GM23338 (cell line): Measurements from ENCODE around the gene KRTAP5-1. TPM values are rescaled to one million over a fixed set of nuclear protein-coding genes. Genes with fewer than 3 reads are reported as not detected.

ENCODE experiments used
- ATAC-seq: fragments of 200-7000 bp; cut with Tn5 transposase; 3 replicates; pipeline ENCODE4 v1.9.1; 2020
- DNase-seq: peaks from one replicate; pipeline ENCODE4 v3.0.0-alpha.2; 2015; ENCODE audit warnings: low spot score
- H2AFZ ChIP-seq: fragments of 200-600 bp; sonication (generic); 2 replicates; pipeline ENCODE4 v1.8.0; 2016; ENCODE audit warnings: antibody characterized with exemption, mild to moderate bottlenecking, moderate library complexity
- H3F3A ChIP-seq: fragments of 200-600 bp; sonication (generic); replicated peaks from 2 replicates; pipeline ENCODE4 v1.8.0; 2017; ENCODE audit warnings: antibody characterized with exemption, mixed run types, low read depth
- H3K27ac ChIP-seq: fragments of 200-600 bp; sonication (generic); 2 replicates; pipeline ENCODE4 v1.6.1; 2016; ENCODE audit warnings: low read depth
- H3K27me3 ChIP-seq: fragments of 200-600 bp; sonication (generic); 2 replicates; pipeline ENCODE4 v1.8.0; 2016; ENCODE audit warnings: mild to moderate bottlenecking, mixed run types, moderate library complexity; ENCODE audit not compliant: insufficient read depth
- H3K36me3 ChIP-seq: fragments of 200-600 bp; sonication (generic); 2 replicates; pipeline ENCODE4 v1.8.0; 2016; ENCODE audit warnings: mild to moderate bottlenecking; ENCODE audit not compliant: insufficient read depth
- H3K4me1 ChIP-seq: fragments of 200-600 bp; sonication (generic); 2 replicates; pipeline ENCODE4 v1.8.0; 2016; ENCODE audit warnings: mild to moderate bottlenecking, moderate library complexity; ENCODE audit not compliant: insufficient read depth
- H3K4me2 ChIP-seq: fragments of 200-600 bp; sonication (generic); 2 replicates; pipeline ENCODE4 v1.7.1; 2017; ENCODE audit warnings: mixed run types
- H3K4me3 ChIP-seq: fragments of 200-600 bp; sonication (generic); 2 replicates; pipeline ENCODE4 v1.6.1; 2016; ENCODE audit warnings: mixed run types
- H3K79me2 ChIP-seq: fragments of 200-600 bp; sonication (generic); replicated peaks from 2 replicates; pipeline ENCODE4 v1.8.0; 2017; ENCODE audit warnings: mild to moderate bottlenecking; ENCODE audit not compliant: insufficient read depth
- H3K9me2 ChIP-seq: fragments of 200-600 bp; sonication (generic); 2 replicates; pipeline ENCODE4 v1.8.0; 2017; ENCODE audit not compliant: insufficient read depth
- H4K20me1 ChIP-seq: fragments of 200-600 bp; sonication (generic); replicated peaks from 2 replicates; pipeline ENCODE4 v1.8.0; 2017; ENCODE audit warnings: mild to moderate bottlenecking; ENCODE audit not compliant: insufficient read depth
- H3K27ac Mint-ChIP-seq: 2 replicates; pipeline ENCODE4 v1.8.0; 2020; ENCODE audit warnings: inconsistent platforms, mild to moderate bottlenecking, moderate library complexity, mixed read lengths
- H3K27me3 Mint-ChIP-seq: 3 replicates; pipeline ENCODE4 v1.8.0; 2022; ENCODE audit warnings: low read depth, mild to moderate bottlenecking, moderate library complexity, mixed read lengths, inconsistent platforms; ENCODE audit not compliant: insufficient read depth, poor library complexity
- H3K36me3 Mint-ChIP-seq: 3 replicates; pipeline ENCODE4 v1.8.0; 2021; ENCODE audit warnings: low read depth, mild to moderate bottlenecking, inconsistent platforms, moderate library complexity, mixed read lengths
- H3K4me1 Mint-ChIP-seq: 3 replicates; pipeline ENCODE4 v1.8.0; 2020; ENCODE audit warnings: mild to moderate bottlenecking, inconsistent platforms, mixed read lengths
- H3K4me3 Mint-ChIP-seq: 3 replicates; pipeline ENCODE4 v1.8.0; 2021; ENCODE audit warnings: moderate library complexity, mild to moderate bottlenecking, inconsistent platforms, mixed read lengths
- H3K9me3 Mint-ChIP-seq: 3 replicates; pipeline ENCODE4 v1.8.0; 2020; ENCODE audit warnings: moderate library complexity, mild to moderate bottlenecking, inconsistent platforms, mixed read lengths
- CREB1 ChIP-seq: fragments of 250-450 bp; sonication (Bioruptor Pico); IDR thresholded peaks from 2 replicates; pipeline ENCODE4 v1.5.0; 2020; ENCODE audit warnings: low read depth, mild to moderate bottlenecking, moderate library complexity
- EZH2 ChIP-seq: fragments of 200-600 bp; sonication (generic); IDR thresholded peaks from one replicate; pipeline ENCODE4 v1.8.0; 2017; ENCODE audit warnings: antibody characterized with exemption, mild to moderate bottlenecking, low read depth; ENCODE audit not compliant: unreplicated experiment
- EZH2phosphoT487 ChIP-seq: fragments of 200-600 bp; sonication (generic); IDR thresholded peaks from one replicate; pipeline ENCODE4 v1.8.1; 2018; ENCODE audit warnings: antibody characterized with exemption; ENCODE audit not compliant: unreplicated experiment
- STAT1 ChIP-seq: IDR thresholded peaks from one replicate; pipeline ENCODE4 v1.6.1; 2016; ENCODE audit warnings: antibody characterized with exemption; ENCODE audit not compliant: unreplicated experiment
- ZNF114 ChIP-seq: fragments of 250-450 bp; sonication (Bioruptor Pico); IDR thresholded peaks from 2 replicates; pipeline ENCODE4 v1.5.0; 2020; ENCODE audit warnings: mild to moderate bottlenecking, moderate library complexity
- ZNF331 ChIP-seq: fragments of 250-450 bp; sonication (Bioruptor Pico); IDR thresholded peaks from 2 replicates; pipeline ENCODE4 v1.5.0; 2020; ENCODE audit warnings: low read depth, mild to moderate bottlenecking, moderate library complexity
- ZNF462 ChIP-seq: fragments of 250-450 bp; sonication (Bioruptor Pico); IDR thresholded peaks from 2 replicates; pipeline ENCODE4 v1.5.0; 2020; ENCODE audit warnings: mild to moderate bottlenecking, moderate library complexity
- polyA plus RNA-seq: library from polyadenylated mRNA; unstranded; fragments of >200 nt; fragmentation: Nextera tagmentation; extraction: Ambion mirVana; gene quantifications from 2 replicates; pipeline ENCODE4 v1.2.1, GENCODE V29; 2016
- total RNA-seq: library from RNA; depleted of rRNA; stranded (reverse); fragments of >200 nt; shearing (Covaris generic); gene quantifications from 2 replicates; pipeline ENCODE4 v1.2.3, GENCODE V29; 2014

Gene KRTAP5-1
- total and polyA plus RNA-seq, 2 experiments from 2014 or later, result not detected

- Histone ChIP-seq H3F3A (no peaks in the 10 kb centered on the region), H4K20me1 (no peaks in the 10 kb centered on the region), H3K27me3 (no peaks in the 10 kb centered on the region), H3K4me3 (no peak overlapping the region), H3K36me3 (no peaks in the 10 kb centered on the region), H3K4me2 (no peak overlapping the region), H3K9me2 (no peaks in the 10 kb centered on the region), H3K79me2 (no peaks in the 10 kb centered on the region), H3K27ac (no peak overlapping the region), H2AFZ (no peak overlapping the region), H3K4me1 (peaks cover 3% of the 10 kb centered on the region; the same call in 1 of the 2 replicates)
- peaks cover 27% of the 10 kb centered on the region for H3K27me3 Mint-ChIP-seq
- H3K9me3 Mint-ChIP-seq, result no peaks in the 10 kb centered on the region
- no peaks in the 10 kb centered on the region; the same call in 2 of the 3 replicates for H3K36me3 Mint-ChIP-seq
- H3K4me3 Mint-ChIP-seq, result no peak overlapping the region; the same call in 2 of the 3 replicates
- ATAC-seq, result no peak
- no peak for DNase-seq
- peaks cover 4% of the 10 kb centered on the region; the same call in 1 of the 3 replicates for H3K4me1 Mint-ChIP-seq
- TF ChIP-seq EZH2 (no peak), CREB1 (CRISPR knock-in tag) (no peak), ZNF331 (CRISPR knock-in tag) (no peak), STAT1 (no peak), ZNF114 (CRISPR knock-in tag) (no peak), ZNF462 (CRISPR knock-in tag) (no peak), EZH2phosphoT487 (no peak)
- no peak overlapping the region for H3K27ac Mint-ChIP-seq
These were observed 46.0 kb upstream of the KRTAP5-1 start for GRCh38 chr11:1631066-1631568.
